ENCODE data around the gene RELT. TPM values are rescaled to one million over a fixed set of nuclear protein-coding genes. Genes with fewer than 3 reads are reported as not detected.

Gene RELT
- total and polyA plus RNA-seq, 9 of the 15 experiments (the other 6 are each of a cell fraction or from before 2014, with no cell fraction given), result 1.1 to 20.2 (median 7.4) TPM

DNA sequence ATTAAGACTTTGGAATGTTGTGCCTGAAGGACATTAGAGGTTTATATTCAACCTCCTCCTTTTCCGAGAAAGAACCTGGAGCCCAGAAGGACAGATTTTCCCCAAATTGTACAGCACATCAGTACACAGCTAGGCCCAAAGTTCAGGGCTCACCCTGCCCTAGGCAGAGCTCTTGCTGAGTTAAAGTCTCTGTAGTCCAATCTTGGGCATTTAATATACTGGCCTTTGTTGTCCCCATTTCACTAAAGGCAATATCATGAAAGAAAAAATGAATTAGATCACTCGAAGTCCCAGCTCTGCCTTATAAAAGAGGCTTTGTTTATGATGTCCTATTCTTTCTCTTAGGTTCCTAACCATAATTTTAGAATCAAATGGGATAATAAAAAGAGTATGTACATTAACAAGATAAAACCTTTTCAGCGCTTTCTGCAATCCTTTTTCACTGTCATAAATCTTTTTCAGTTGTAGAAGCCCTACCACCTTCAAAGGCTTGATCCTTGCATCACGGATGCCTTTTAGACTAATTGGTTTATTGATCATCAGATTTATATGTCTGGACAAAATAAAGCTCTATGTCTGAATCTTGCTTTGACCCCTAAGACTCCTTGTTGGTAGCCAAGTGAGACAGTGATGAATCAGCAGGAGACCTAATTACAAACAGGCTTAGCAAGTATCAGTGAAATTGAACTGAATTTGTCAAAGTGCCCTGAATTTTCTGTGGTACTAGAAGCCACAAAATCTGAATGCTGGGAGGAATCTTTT, 39.8 kb downstream of the RELT start:
- no TSS peak for BruUV-seq (replicated peaks)
- H2AFZ ChIP-seq (ENCODE audit: low read depth, low read length), result no peak overlapping the region
- H3K4me2 ChIP-seq (ENCODE audit: insufficient read depth, low read length), result no peak overlapping the region
- H3K36me3 ChIP-seq (ENCODE audit: control insufficient read depth, insufficient read depth, low read length), result no peaks in the 10 kb centered on the region
- 38% methylated on average over 4 of the region's 4 CpGs for WGBS (ENCODE audit: insufficient coverage, low coverage, missing lambda C conversion rate)
- ChIA-PET CTCF (ENCODE audit: low intra/inter-chr PET ratio) (no interaction called here), POLR2A (interaction anchor here (1.5 kb wide), 1 partner anchor 9 kb away, joined by 4 read pairs; no protein-coding TSS in a partner anchor)
- ATAC-seq, result no peak
- H3K9me1 ChIP-seq (ENCODE audit: control insufficient read depth, insufficient read depth, low read length), result no peaks in the 10 kb centered on the region
- TF ChIP-seq, protein P1, sequence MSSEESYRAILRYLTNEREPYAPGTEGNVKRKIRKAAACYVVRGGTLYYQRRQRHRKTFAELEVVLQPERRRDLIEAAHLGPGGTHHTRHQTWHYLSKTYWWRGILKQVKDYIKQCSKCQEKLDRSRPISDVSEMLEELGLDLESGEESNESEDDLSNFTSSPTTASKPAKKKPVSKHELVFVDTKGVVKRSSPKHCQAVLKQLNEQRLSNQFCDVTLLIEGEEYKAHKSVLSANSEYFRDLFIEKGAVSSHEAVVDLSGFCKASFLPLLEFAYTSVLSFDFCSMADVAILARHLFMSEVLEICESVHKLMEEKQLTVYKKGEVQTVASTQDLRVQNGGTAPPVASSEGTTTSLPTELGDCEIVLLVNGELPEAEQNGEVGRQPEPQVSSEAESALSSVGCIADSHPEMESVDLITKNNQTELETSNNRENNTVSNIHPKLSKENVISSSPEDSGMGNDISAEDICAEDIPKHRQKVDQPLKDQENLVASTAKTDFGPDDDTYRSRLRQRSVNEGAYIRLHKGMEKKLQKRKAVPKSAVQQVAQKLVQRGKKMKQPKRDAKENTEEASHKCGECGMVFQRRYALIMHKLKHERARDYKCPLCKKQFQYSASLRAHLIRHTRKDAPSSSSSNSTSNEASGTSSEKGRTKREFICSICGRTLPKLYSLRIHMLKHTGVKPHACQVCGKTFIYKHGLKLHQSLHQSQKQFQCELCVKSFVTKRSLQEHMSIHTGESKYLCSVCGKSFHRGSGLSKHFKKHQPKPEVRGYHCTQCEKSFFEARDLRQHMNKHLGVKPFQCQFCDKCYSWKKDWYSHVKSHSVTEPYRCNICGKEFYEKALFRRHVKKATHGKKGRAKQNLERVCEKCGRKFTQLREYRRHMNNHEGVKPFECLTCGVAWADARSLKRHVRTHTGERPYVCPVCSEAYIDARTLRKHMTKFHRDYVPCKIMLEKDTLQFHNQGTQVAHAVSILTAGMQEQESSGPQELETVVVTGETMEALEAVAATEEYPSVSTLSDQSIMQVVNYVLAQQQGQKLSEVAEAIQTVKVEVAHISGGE (CRISPR knock-in tag; IDR thresholded peaks at IDR 0.05), result no peak
- TF ChIP-seq ARID2 (IDR thresholded peaks at IDR 0.05) (no peak), ZBED1 (IDR thresholded peaks at IDR 0.05) (no peak), MIER1 (IDR thresholded peaks at IDR 0.05; ENCODE audit: low read depth) (no peak), NR4A1 (CRISPR knock-in tag; IDR thresholded peaks at IDR 0.05) (no peak), NR4A1 (tag; IDR thresholded peaks at IDR 0.05) (no peak), CCNT2 (IDR thresholded peaks at IDR 0.05; ENCODE audit: borderline replicate concordance, extremely low read depth, insufficient read length, low read depth, low read length) (no peak)
- TF ChIP-seq, protein P2, sequence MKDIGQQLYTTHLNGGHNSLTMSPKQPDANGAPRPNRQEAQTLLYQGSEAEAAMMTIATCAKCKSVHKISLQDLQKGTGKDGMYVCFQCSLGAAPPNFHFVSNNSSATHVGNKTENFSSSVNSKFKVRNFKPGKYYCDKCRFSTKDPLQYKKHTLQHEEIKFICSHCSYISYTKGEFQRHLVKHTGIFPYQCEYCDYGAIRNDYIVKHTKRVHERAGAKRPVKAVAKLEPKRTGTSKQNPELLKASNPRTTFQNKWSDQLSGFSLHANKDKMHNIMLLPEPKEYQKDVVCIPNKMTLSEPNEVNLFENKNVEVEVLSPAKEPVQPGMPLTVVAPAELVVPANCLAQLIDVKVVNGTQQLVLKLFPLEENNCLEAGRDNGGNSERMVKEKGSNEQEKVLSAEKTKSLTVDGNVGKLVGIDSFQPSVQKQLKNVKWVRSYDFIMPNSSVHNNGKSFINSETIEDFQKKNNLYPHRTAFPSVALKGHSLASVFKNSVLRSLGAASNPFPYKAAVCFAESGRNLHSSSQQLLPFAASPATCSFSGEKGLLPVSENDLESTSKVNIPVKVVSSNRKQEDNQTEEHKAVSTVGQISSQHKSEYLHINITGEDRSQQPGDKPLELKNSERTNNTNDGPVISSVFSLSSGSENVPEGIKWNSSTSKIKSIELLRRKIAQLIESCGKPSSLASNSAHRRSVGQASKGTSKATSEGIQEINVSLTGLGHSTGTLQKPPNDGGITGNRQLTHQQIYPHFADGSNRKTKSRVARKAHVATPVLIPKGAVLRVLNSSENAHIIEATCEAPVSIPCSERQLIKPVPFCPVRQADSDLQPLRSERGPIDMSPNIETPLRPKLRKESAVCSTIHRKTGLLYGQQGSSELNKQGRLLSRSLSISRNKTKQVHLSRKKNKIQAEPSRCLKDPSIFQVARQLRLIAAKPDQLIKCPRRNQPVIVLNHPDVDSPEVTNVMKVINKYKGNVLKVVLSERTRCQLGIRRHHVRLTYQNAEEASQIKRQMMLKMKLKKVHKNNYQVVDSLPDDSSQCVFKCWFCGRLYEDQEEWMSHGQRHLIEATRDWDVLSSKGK (CRISPR knock-in tag; IDR thresholded peaks at IDR 0.05), result no peak
- no peaks in the 10 kb centered on the region for H3K4me1 ChIP-seq (replicated peaks in 1 of 2; ENCODE audit: control insufficient read depth in 2 of 2, insufficient read depth in 2 of 2, low read length in 2 of 2)
- FAIRE-seq, result no peak
- no peaks in the 10 kb centered on the region for H3K9me3 ChIP-seq (replicated peaks; ENCODE audit: control insufficient read depth, insufficient read depth, low read depth, low read length)
- H3K27ac ChIP-seq (ENCODE audit: extremely low read depth, low read depth, low read length), result no peak overlapping the region
- intact Hi-C loops (cut with micrococcal nuclease) (no loop called here), in situ Hi-C loops (cut with MboI) (no loop called here)
- no peaks in the 10 kb centered on the region for H4K20me1 ChIP-seq (replicated peaks; ENCODE audit: control insufficient read depth, insufficient read depth, low read length)
- no peaks in the 10 kb centered on the region for H3K27me3 ChIP-seq (ENCODE audit: control insufficient read depth in 2 of 2, insufficient read depth in 2 of 2, low read length in 2 of 2)
- no peaks in the 10 kb centered on the region for H3K79me2 ChIP-seq (ENCODE audit: control insufficient read depth, insufficient read depth, low read length)
- H3K9ac ChIP-seq (ENCODE audit: insufficient read depth in 1 of 2, low read depth in 2 of 2, low read length in 2 of 2), result no peak overlapping the region
- no peak overlapping the region for H3K4me3 ChIP-seq
- no peak for DNase-seq (ENCODE audit: extremely low read depth in 1 of 4, low spot score in 3 of 4)

Measured in K562 (cell line).